Neural progenitor cell (in vitro differentiated cells): ENCODE data around the gene ZHX3. TPM values are rescaled to one million over a fixed set of nuclear protein-coding genes. Genes with fewer than 3 reads are reported as not detected.

ENCODE experiments used
- DNase-seq: peaks from one replicate; pipeline ENCODE4 v3.0.0-alpha.2; 2016; ENCODE audit warnings: low spot score
- H2AFZ ChIP-seq: fragments of 200-600 bp; sonication (generic); replicated peaks from 2 replicates; pipeline ENCODE4 v1.6.1; 2016; ENCODE audit warnings: antibody characterized with exemption
- H3F3A ChIP-seq: fragments of 200-600 bp; sonication (generic); 2 replicates; pipeline ENCODE4 v1.6.1; 2016; ENCODE audit warnings: antibody characterized with exemption, low read depth
- H3K27ac ChIP-seq: fragments of 200-600 bp; sonication (generic); 2 replicates; pipeline ENCODE4 v1.5.1; 2016; ENCODE audit warnings: mild to moderate bottlenecking
- H3K27me3 ChIP-seq: fragments of 200-600 bp; sonication (generic); 2 replicates; pipeline ENCODE4 v1.6.1; 2016; ENCODE audit warnings: mild to moderate bottlenecking, moderate library complexity
- H3K36me3 ChIP-seq: fragments of 200-600 bp; sonication (generic); 2 replicates; pipeline ENCODE4 v1.5.1; 2016
- H3K4me1 ChIP-seq: fragments of 200-600 bp; sonication (generic); 2 replicates; pipeline ENCODE4 v1.6.1; 2016; ENCODE audit warnings: mixed run types
- H3K4me2 ChIP-seq: fragments of 200-600 bp; sonication (generic); 2 replicates; pipeline ENCODE4 v1.6.1; 2016
- H3K4me3 ChIP-seq: fragments of 200-600 bp; sonication (generic); 2 replicates; pipeline ENCODE4 v1.5.1; 2016
- H3K79me2 ChIP-seq: fragments of 200-600 bp; sonication (generic); 2 replicates; pipeline ENCODE4 v1.6.1; 2016; ENCODE audit warnings: low read depth
- H3K9ac ChIP-seq: fragments of 200-600 bp; sonication (generic); 2 replicates; pipeline ENCODE4 v1.6.1; 2016
- H3K9me3 ChIP-seq: fragments of 200-600 bp; sonication (generic); 2 replicates; pipeline ENCODE4 v1.5.1; 2016; ENCODE audit warnings: low read depth
- H4K20me1 ChIP-seq: fragments of 200-600 bp; sonication (generic); 2 replicates; pipeline ENCODE4 v1.6.1; 2016; ENCODE audit warnings: low read depth
- H3K27ac Mint-ChIP-seq: 3 replicates; pipeline ENCODE4 v1.8.0; 2021; ENCODE audit warnings: mixed read lengths
- H3K27me3 Mint-ChIP-seq: 2 replicates; pipeline ENCODE4 v1.8.0; 2022; ENCODE audit warnings: low read depth, mild to moderate bottlenecking, inconsistent platforms, moderate library complexity, mixed read lengths; ENCODE audit not compliant: insufficient read depth
- H3K36me3 Mint-ChIP-seq: 3 replicates; pipeline ENCODE4 v1.8.0; 2021; ENCODE audit warnings: mixed read lengths
- H3K4me1 Mint-ChIP-seq: 3 replicates; pipeline ENCODE4 v1.8.0; 2021; ENCODE audit warnings: mixed read lengths
- H3K4me3 Mint-ChIP-seq: 3 replicates; pipeline ENCODE4 v1.8.0; 2021; ENCODE audit warnings: mild to moderate bottlenecking, moderate library complexity, mixed read lengths
- H3K9me3 Mint-ChIP-seq: 3 replicates; pipeline ENCODE4 v1.8.0; 2020; ENCODE audit warnings: mixed read lengths
- EZH2 ChIP-seq: fragments of 200-600 bp; sonication (generic); IDR thresholded peaks from 2 replicates; pipeline ENCODE4 v1.6.1; 2017; ENCODE audit warnings: antibody characterized with exemption, mild to moderate bottlenecking, moderate library complexity
- EZH2phosphoT487 ChIP-seq: fragments of 200-600 bp; sonication (generic); IDR thresholded peaks from 2 replicates; pipeline ENCODE4 v1.6.1; 2017; ENCODE audit warnings: antibody characterized with exemption
- total RNA-seq: library from RNA; depleted of rRNA; stranded (reverse); fragments of >200 nt; gene quantifications from 2 replicates; pipeline ENCODE4 v1.2.3, GENCODE V29; 2015; ENCODE audit warnings: low replicate concordance
- TF ChIP-seq, protein P1 (sequence below): fragments of 200-600 bp; sonication (generic); IDR thresholded peaks from 2 replicates; pipeline ENCODE4 v1.5.1; 2017; ENCODE audit warnings: antibody characterized with exemption, mild to moderate bottlenecking

Gene ZHX3
- total RNA-seq, 1 donor from 2014 or later: 6.8 TPM

DNA sequence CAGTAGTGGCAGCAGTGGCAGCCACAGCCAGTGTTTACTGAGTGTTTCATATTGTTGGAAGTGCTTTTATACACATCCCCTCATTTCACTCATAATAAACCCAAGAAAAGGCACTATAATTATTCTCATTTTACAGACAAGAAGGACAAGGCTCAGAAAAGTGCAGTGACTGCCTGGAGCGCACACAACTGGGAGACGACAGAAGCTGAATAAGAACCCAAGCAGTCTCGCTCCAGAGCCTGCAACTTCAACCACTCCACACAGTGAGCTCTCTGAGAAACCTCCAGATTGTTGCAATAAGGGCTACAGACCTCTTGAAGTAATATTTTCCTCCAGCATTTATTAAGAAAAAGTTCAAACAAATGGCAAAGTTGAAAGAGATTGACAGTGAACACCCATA, 103.3 kb downstream of the ZHX3 start:
- H3K36me3 Mint-ChIP-seq: no peaks in the 10 kb centered on the region
- H3K27me3 ChIP-seq: no peaks in the 10 kb centered on the region
- no peak overlapping the region for H2AFZ ChIP-seq
- H3K4me3 ChIP-seq: no peak overlapping the region
- no peak overlapping the region for H3K27ac ChIP-seq
- no peak for TF ChIP-seq EZH2phosphoT487
- TF ChIP-seq, protein P1, sequence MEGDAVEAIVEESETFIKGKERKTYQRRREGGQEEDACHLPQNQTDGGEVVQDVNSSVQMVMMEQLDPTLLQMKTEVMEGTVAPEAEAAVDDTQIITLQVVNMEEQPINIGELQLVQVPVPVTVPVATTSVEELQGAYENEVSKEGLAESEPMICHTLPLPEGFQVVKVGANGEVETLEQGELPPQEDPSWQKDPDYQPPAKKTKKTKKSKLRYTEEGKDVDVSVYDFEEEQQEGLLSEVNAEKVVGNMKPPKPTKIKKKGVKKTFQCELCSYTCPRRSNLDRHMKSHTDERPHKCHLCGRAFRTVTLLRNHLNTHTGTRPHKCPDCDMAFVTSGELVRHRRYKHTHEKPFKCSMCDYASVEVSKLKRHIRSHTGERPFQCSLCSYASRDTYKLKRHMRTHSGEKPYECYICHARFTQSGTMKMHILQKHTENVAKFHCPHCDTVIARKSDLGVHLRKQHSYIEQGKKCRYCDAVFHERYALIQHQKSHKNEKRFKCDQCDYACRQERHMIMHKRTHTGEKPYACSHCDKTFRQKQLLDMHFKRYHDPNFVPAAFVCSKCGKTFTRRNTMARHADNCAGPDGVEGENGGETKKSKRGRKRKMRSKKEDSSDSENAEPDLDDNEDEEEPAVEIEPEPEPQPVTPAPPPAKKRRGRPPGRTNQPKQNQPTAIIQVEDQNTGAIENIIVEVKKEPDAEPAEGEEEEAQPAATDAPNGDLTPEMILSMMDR: no peak
- TF ChIP-seq EZH2: no peak
- H3K9me3 Mint-ChIP-seq: no peaks in the 10 kb centered on the region
- no peaks in the 10 kb centered on the region for H4K20me1 ChIP-seq
- no peaks in the 10 kb centered on the region for H3K79me2 ChIP-seq
- H3K4me3 Mint-ChIP-seq: no peak overlapping the region
- H3K9me3 ChIP-seq: no peaks in the 10 kb centered on the region
- H3K36me3 ChIP-seq: no peaks in the 10 kb centered on the region
- H3K27me3 Mint-ChIP-seq: no peaks in the 10 kb centered on the region
- no peak for DNase-seq
- H3K4me2 ChIP-seq: no peak overlapping the region
- no peak overlapping the region for H3K9ac ChIP-seq
- no peak overlapping the region for H3K27ac Mint-ChIP-seq
- H3K4me1 Mint-ChIP-seq: no peaks in the 10 kb centered on the region
- no peaks in the 10 kb centered on the region for H3K4me1 ChIP-seq
- no peaks in the 10 kb centered on the region for H3F3A ChIP-seq

DNA sequence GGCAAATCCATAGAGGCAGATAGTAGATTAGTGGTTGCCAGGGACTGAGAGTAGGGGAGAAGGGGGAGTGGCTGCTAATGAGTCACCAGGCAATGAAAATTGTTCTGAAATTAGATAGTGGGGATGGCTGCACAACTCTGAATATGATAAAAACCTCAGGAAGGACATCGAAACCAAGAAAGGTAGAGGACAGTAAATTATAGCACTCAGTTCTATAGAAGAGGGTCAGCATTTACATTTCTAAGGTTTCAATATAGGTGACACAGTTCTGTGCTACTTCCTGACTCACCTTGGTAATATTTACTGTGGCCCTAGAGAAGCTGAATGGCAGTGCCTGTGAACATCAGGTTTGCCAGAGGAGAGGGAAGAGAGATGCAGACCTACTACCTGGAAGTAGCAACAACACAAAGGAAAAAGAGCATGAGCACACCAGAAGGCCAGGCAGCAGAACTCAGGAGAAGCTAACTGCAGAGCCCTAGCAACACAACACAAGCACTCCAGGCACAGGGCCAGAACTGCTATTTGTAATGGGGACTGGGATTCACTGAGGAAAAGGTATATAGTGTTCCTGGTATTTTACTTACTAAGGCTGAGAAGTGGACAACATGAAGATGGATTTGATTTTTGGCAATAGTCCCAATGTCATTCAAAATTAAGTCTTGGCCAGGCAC, 104.2 kb downstream of the ZHX3 start:
- Histone ChIP-seq H3K4me3 (no peak overlapping the region), H3K9me3 (no peaks in the 10 kb centered on the region), H3K27ac (no peak overlapping the region), H3K79me2 (no peaks in the 10 kb centered on the region), H3K27me3 (no peaks in the 10 kb centered on the region), H3F3A (no peaks in the 10 kb centered on the region), H3K4me1 (no peaks in the 10 kb centered on the region), H3K9ac (no peak overlapping the region), H3K36me3 (no peaks in the 10 kb centered on the region), H4K20me1 (no peaks in the 10 kb centered on the region), H3K4me2 (no peak overlapping the region), H2AFZ (no peak overlapping the region)
- H3K9me3 Mint-ChIP-seq: no peaks in the 10 kb centered on the region
- DNase-seq: no peak
- H3K4me3 Mint-ChIP-seq: no peak overlapping the region
- H3K27me3 Mint-ChIP-seq: no peaks in the 10 kb centered on the region
- TF ChIP-seq EZH2: no peak
- TF ChIP-seq EZH2phosphoT487: no peak
- TF ChIP-seq, protein P1: no peak
- no peaks in the 10 kb centered on the region for H3K36me3 Mint-ChIP-seq
- no peak overlapping the region for H3K27ac Mint-ChIP-seq
- no peaks in the 10 kb centered on the region for H3K4me1 Mint-ChIP-seq

- H3K79me2 ChIP-seq: no peaks in the 10 kb centered on the region
- H3F3A ChIP-seq: no peaks in the 10 kb centered on the region
- no peak overlapping the region for H3K4me3 ChIP-seq
- no peaks in the 10 kb centered on the region for H3K9me3 ChIP-seq
- H3K4me3 Mint-ChIP-seq: no peak overlapping the region
- no peak for DNase-seq
- H3K27me3 ChIP-seq: no peaks in the 10 kb centered on the region
- H3K36me3 Mint-ChIP-seq: peaks cover 16% of the 10 kb centered on the region
- peaks cover 2% of the 10 kb centered on the region for H3K27me3 Mint-ChIP-seq
- no peak overlapping the region for H3K27ac Mint-ChIP-seq
- peaks cover 20% of the 10 kb centered on the region for H3K9me3 Mint-ChIP-seq
- no peak overlapping the region for H2AFZ ChIP-seq
- no peaks in the 10 kb centered on the region for H4K20me1 ChIP-seq
- no peaks in the 10 kb centered on the region for H3K4me1 ChIP-seq
- H3K27ac ChIP-seq: no peak overlapping the region
- TF ChIP-seq, protein P1: no peak
- no peak for TF ChIP-seq EZH2phosphoT487
- TF ChIP-seq EZH2: no peak
- H3K4me2 ChIP-seq: no peak overlapping the region
- H3K36me3 ChIP-seq: no peaks in the 10 kb centered on the region
- no peaks in the 10 kb centered on the region for H3K4me1 Mint-ChIP-seq
- H3K9ac ChIP-seq: no peak overlapping the region
Measured at GRCh38 chr20:41205313-41205712, 112.2 kb downstream of the ZHX3 start.
